GM18867 (cell line): ENCODE results near the gene ARAP1.

ENCODE experiments used
- ATAC-seq: cut with Tn5 transposase; IDR thresholded peaks from one replicate; pipeline ENCODE4 v1.9.1; 2021; ENCODE audit warnings: mild to moderate bottlenecking, moderate library complexity; ENCODE audit not compliant: unreplicated experiment

ARAP1 gene

GRCh38 chr11:72685560-72686480 lies 66.4 kb downstream of the ARAP1 start:
- no peak for ATAC-seq

- peak; percentile 64 for ATAC-seq
Measured at GRCh38 chr11:72684236-72684912, 67.8 kb downstream of the ARAP1 start.

- ATAC-seq = no peak
Measured at GRCh38 chr11:72683782-72684200, 68.4 kb downstream of the ARAP1 start.

GRCh38 chr11:72682858-72683243 lies 69.4 kb downstream of the ARAP1 start:
- no peak for ATAC-seq

GRCh38 chr11:72682238-72682857 lies 69.9 kb downstream of the ARAP1 start:
- no peak for ATAC-seq

- no peak for ATAC-seq
Measured at GRCh38 chr11:72681226-72682153, 70.7 kb downstream of the ARAP1 start.

GRCh38 chr11:72680624-72681158 lies 71.5 kb downstream of the ARAP1 start:
- ATAC-seq = no peak

- no peak for ATAC-seq
Measured at GRCh38 chr11:72679869-72680268, 72.3 kb downstream of the ARAP1 start.

GRCh38 chr11:72678524-72678923 lies 73.7 kb downstream of the ARAP1 start:
- no peak for ATAC-seq

GRCh38 chr11:72676861-72677341 lies 75.3 kb downstream of the ARAP1 start:
- no peak for ATAC-seq

GRCh38 chr11:72675221-72675620 lies 77.0 kb downstream of the ARAP1 start:
- no peak for ATAC-seq

GRCh38 chr11:72673943-72674828 lies 78.0 kb downstream of the ARAP1 start, which contains the start of gene PDE2A:
PDE2A (minus strand) TSS chr11:72674422; CDS start chr11:72674207, 215 bp downstream.
- ATAC-seq = no peak

- ATAC-seq = no peak
Measured at GRCh38 chr11:72673284-72673942, 78.8 kb downstream of the ARAP1 start.

GRCh38 chr11:72672597-72673238 lies 79.5 kb downstream of the ARAP1 start:
- ATAC-seq = no peak

GRCh38 chr11:72671152-72672099 lies 80.8 kb downstream of the ARAP1 start:
- ATAC-seq = no peak

GRCh38 chr11:72670041-72670440 lies 82.2 kb downstream of the ARAP1 start:
- no peak for ATAC-seq

GRCh38 chr11:72669527-72669926 lies 82.7 kb downstream of the ARAP1 start:
- no peak for ATAC-seq
